Stimulated activated CD4-positive, alpha-beta T cell treated with anti-CD3 and anti-CD28 coated beads, Interleukin-1b, Interleukin-23, amount 100 ng/mL, for 24 hours (primary cell): ENCODE measurements around the gene TOP1.

Source experiments
- DNase-seq, 4 experiments: peaks; one replicate each; pipeline ENCODE4 v3.0.0-alpha.2; 2020; ENCODE audit warnings: low read depth in 4 of 4, low spot score in 1 of 4

Gene TOP1

DNA sequence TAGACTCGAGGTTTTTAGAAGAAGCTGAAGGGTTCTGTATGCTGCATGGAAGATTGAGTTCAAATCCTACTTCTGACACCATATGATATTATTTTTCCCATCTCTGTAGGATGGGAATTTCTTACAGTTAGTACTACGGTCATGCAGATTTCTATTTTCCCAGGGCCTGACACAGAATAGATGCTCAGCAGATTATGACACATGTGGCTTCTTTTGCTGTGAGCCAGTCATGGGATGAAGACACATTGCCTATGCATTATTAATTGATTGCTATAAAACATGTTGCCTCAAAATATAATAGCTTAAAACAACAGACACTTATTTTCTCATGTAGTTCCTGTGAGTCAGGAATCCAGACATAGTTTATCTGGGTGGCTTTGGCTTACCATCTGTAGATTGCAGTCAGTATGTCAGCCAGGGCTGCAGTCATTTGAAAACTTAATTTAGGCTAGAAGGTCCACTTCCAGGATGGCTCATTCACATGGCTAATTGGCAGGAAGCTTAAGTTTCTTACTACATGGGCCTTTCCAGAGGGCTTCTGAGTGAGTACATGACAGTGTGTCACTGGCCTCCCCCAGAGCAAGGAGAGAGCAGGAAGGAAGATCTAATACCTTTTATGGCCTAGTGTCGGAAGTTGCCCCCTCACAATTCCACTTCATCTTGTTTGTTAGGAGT, 29.5 kb downstream of the TOP1 start:
- no peak for DNase-seq

DNA sequence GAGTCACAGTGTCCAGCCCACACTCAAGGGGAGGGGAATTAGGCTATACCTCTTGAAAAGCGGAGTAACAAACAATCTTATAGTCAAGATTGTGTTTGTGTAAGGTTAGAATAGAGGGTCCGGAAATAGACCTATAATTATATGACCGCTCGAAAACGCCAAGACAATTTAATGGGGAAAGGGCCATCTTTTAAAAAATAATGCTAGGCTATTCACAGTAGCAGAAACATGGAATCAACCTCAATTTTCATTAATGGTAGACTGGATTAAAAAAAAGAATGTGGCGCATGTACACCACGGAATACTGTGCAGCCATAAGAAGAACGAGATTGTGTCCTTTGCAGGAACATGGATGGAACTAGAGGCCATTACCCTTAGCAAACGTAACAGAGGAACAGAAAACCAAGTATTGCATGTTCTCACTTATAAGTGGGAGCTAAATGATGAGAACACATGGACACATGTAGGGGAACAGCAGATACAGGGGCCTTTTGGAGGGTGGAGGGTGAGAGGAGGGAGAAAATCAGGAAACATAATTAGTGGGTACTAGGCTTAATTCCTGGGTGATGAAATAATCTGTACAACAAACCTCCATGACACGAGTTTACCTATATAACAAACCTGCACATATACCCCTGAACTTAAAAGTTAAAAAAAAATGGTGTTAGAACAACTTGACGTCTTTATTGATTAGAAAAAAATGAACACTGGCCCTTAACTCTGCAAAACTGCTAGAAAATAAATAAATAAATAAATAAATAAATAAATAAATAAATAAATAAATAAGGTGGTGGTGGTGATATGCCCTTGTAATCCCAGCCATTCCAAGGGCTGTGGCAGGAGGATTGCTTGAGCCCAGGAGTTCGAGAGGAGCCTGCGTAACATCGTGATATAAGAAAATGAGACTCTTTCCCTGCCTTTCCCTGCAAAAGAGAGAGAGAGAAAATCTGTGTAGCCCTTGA, 30.3 kb downstream of the TOP1 start:
- DNase-seq, result no peak

DNA sequence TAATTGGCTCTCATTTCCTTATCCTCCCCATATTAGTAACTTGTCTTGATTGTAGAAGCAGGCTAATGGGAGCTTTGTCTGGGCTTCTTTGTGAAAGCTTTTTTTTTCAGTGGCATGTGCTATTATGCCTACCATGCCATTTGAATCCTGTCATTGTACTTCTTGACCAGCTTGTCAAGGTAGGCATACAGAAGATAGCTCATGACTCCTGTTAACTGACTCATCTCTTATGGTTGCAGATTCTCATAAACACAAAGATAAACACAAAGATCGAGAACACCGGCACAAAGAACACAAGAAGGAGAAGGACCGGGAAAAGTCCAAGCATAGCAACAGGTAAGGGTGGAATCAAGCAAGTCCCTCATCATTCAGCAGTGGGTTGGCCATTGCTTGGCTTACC, 32.5 kb downstream of the TOP1 start:
- DNase-seq, result no peak

DNA sequence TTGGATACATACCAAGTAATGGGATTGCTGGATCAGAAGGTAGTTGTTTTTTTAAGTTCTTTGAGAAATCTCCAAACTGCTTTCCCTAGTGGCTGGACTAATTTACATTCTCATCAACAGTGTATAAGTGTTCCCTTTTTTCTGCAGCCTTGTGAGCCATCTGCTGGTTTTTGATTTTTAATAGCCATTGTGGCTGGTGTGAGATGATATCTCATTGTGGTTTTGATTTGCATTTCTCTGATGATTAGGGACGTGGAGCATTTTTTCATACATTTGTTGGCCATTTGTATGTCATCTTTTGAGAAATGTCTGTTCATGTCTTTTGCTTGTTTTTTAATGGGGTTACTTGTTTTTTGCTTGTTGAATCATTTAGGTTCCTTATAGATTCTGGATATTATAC, 34.8 kb downstream of the TOP1 start:
- no peak for DNase-seq

DNA sequence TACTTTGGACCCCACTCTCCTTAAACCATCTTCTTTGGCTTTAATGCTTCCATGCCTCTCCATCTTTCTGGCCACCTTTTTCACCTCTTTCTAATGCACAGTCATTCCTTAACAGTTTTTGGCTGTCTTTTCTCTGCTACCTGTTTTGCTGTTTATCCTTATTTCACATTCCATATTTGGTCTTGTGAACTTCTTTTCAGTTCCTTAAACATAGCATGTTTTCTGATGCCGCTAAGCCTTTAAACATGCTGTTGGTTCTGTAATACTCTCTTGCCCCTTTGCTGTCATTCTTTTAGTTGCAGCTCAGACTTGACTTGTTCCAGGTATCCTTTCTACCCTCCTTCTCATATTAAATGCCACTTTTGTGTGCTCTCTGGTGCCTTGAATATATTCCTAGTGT, 35.8 kb downstream of the TOP1 start:
- no peak for DNase-seq

DNA sequence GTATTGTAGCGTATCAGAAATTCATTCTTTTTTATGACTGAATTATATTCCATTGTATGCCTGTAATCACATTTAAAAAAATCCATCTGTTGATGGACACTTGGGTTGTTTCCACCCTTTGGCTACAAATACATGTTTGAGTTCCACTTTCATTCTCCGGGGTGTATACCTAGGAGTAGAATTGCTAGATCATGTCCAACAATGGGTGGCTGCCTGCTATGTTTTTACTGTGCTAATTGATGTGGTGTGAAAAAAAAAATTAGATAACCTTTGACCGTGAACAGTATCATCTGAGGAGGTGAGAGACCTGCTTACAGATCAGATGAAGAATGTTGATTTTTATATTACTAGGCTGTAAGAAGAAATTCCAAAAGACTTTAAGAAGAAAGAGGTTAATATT, 37.1 kb downstream of the TOP1 start:
- no peak for DNase-seq

DNA sequence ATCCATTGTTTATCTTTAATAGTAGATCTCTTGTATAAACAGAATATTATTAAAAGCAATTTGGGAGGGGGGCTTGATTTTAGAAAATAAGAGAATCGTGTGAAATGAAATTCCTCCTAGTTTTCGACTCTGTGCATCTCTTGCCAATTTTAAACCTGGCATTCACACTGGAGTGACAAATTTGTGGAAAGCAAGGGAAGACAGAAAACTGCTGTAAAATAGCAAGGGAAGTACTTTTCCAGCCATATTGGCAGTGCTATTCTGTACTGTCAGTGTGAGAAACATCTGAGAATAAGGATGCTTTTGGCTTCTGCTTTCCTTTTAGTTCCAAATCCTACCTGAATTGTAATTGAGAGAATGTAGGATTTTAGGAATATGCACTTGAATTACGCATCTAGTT, 40.2 kb downstream of the TOP1 start:
- DNase-seq, result no peak

DNA sequence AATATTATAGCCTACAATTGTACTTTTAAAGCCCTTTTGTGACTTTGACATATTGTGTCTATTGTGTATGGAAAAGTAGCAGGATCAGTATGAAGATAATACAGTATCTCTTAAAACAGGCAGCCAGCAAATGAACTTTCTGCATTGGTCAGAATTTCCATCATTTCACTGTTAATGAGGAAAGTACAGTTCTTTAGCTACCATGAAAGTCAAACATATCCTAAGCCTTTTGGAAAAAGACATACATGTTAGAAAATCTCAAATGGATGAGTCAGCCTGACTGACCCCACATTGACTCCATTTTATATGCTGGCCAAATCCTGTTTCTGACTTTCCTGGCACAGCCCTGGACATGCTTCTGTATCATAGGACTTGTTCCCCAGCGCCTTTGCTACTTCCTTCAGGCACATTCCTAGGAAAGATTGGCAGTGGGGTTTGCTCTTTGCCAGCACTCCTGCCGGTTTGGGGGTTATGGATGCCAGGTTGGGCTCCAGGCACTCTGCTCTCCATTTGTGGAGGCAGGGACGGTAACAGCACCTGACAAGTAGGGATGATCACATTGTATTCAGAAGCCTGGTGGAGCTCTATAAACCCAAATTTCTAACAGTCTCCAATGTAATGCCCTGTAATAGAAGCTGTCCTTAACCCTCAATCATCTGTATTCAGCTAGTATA, 43.7 kb downstream of the TOP1 start:
- no peak for DNase-seq

DNA sequence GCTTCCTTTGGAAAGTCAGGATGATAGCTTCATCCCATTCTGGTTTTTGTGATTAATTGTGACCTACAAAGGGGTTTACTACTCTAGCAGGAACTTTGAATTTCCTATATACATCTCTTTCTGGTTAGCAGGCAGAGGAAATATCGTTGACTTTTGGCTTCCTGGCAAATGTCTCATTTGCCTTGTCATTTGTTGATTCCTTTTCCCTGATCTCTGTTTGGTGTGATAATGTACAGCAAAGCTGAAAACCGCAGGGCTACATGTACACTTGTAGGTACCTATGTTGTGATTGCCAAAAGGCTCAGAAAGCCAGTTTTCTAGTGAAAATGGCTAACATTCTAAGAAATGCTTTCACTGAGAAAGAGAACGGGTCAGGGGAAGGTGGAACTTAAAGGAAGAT, 44.3 kb downstream of the TOP1 start:
- DNase-seq, result no peak

DNA sequence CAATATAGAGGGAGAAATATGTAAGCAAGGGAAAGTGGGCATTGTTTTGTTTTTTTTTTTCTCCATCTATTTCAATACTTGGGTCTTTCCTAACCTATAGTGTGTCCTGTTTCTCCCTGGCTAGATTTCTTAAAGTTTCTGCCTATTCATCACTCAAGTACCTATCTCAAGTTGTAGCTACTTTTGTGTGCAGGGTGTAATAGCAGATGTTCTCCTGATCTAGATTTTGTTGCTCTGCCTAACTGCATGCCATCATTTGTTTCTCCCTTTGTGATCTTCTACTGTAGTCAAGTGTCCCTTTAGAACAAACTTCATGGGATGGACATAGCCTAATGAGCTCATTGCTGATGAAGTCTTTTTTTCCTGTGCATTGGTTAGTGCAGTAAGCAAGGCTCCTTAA, 45.8 kb downstream of the TOP1 start:
- no peak for DNase-seq

DNA sequence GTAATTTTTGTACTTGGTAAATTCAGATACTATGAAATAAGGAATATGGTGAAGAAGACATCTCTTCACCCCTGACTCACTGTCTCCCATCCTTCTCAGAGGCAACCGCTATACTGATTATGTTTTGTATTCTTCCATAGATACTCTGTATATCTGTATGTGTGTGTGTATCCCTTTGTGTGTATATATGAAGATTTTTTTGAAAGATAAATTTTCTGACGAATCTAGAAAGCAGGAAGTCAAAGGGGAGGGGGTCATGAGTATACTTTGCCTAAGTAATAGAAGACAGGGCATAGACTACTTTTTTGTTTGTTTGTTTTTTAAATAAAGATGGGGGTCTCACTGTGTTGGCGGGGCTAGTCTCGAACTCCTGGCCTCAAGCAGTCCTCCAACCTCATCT, 48.2 kb downstream of the TOP1 start:
- DNase-seq, result no peak

DNA sequence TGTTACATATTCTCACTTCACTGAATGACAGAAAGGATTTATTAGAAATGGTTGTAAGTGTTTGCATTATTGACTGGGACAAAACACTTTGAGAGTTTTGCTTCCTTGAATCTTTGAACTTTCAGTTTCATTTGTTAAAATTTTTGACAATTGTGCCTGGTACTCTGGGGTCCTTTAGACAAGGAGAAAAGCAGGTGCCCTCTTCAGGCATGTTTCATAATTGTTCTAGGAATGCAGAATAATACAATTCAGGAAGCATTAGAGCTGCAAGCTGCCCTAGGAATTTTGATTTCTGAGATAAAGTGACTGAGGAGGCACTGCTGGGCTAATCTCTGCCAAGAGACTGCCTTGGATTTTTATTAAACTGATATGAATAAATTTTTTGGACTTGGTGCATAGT, 49.7 kb downstream of the TOP1 start:
- DNase-seq, result no peak

DNA sequence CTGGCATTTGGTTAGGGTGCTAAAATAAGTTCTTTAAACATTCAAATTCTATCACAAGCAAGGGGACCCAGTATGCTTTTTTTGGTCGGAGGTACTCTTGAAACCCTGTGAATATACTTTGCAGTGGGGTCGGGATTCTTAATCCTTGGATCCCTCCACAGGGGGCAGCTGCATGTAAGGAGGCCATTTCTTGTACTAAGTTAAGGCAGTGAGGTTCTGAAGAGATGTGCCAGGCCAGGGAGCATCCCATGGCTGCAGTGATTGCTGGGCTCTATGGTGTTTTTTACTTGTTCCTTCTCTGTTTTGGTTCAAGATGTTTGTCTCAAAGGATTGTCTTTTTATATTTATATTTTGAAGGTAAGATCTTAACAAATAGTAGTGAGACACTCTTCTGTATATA, 50.4 kb downstream of the TOP1 start:
- DNase-seq, result no peak

DNA sequence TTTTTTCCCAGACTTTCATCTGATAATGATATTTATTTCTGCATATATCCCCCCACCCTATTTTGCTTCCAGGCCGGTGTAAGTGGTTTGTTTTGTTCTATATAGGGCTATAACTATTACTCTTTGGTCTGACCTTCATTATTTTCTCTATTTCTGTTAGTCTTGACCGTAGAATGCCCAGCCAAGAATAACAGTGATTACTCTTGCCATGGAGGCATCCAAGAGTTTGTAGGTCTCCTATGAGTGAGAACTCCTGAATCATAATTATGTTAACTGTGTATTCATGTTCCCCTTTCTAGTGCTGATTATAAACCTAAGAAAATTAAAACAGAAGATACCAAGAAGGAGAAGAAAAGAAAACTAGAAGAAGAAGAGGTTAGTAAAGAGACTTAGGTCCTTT, 52.2 kb downstream of the TOP1 start:
- no peak for DNase-seq

DNA sequence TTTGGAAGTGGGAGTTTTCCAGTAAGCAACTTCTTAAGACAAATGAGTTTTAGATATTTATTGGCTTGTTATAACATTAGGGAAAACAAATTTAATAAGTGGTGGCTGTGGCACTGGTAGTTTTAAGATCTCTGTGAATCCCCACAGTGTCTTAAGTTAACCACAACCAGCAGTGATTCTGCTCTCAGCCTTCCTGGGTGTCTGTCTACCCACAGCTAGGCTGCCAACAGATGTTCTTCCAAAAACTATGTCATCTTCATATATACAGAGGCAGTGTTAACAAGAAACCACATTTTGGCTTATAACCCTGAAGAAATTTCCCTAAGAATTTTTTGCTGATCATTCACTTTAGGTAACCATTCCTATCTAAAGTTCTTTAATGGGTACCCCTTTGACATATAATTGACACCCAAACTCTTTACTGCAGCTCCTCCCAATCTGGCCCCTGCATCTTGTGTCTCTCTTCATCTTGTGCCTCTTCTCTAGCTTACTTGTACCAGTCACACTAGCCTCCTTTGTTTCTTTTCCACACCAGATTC, 52.7 kb downstream of the TOP1 start:
- DNase-seq, result no peak

DNA sequence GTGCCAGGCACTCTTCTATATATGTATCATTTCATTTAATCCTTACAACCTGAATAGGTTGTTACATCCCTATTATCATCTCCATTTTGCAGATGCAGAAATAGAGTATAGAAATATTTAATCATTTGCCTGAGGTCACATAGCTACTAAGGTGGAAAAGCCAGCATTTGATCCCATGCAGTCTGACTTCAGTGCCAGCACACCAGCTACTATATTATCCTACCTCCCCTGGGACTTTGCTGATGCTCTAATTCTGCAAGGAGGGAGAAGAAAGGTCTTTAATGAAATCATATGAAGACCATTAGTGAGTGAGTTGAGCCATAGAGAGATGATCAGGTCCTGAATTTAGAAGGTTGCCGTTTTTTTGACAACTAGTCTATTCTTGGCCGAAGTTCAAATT, 53.7 kb downstream of the TOP1 start:
- DNase-seq, result no peak

DNA sequence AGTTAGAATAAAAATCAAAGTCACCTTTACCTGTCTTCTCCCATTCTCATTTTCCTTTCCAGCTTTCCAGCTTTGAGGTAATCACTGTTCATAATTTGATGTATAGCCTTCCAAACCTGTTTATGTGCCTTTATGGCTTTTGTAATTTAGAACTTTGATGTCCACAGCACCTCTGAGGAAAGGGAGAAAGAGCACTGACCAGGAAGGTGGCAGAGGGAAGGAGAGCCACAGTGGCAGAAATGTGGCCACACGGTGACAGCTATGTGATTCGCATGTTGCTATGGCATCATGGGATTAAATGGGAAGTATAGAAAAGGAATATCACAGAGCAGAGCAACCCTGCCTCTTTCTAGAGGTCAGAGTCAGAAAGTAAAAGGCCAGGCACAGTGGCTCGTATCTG, 57.0 kb downstream of the TOP1 start:
- no peak for DNase-seq

DNA sequence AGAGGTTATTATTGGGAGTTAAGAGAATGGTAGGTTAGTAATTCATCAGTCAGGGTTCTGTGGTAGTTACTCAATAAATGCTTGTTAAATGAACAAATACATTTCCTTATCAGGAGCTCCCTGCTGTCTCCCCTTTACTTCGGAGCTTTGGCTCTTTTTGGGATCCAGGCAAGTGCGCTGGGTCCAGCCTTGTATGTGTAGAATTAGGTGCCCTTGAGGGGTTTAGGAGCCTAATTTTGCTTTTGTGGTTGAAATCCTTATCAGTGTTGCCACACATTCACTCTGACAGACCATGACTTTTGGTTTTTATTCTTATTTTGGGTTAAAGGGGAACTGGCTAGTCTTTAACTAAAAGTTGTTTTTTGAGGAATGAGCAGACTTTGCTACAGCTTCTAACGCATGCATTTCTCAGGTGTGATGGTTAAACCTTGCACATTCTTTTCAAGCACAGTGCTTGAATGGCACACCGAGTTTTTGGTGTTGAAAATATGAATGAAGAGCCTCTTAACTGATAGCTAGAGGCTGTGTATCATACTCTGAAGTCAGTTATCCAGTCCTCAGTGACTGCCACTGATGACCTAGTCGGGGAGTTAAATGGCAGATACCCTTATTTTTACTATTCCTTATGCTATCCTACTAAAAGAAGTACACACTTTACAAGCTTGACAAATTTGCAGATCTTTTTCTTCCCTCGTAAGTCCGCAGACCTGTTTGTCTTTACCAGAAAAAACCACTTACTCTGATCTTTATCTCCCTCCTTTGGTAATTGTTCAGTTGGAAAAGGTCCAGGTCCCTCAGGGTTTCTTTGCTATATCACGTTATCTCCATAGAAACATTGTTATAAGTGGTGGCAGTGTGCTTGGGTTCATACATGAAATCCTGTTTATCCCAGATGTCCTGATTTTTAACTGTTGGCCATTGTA, 58.0 kb downstream of the TOP1 start:
- no peak for DNase-seq

DNA sequence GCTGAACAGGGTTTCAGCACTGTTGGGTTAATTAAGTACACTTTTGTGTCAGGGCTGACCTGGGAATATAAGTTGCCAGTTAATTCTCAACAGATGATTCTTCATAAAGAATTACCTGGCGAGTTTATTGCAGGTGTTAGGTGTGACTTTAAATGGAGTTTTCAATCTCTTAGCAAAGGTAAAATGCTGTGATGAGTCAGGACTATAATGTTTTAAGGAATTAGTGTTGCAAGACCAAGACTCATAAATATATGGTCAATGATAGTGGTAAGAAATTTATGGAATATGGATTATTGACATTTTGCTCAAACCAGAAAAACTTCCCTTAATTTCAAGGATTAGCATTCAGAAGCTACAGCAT, 58.7 kb downstream of the TOP1 start:
- DNase-seq, result no peak

DNA sequence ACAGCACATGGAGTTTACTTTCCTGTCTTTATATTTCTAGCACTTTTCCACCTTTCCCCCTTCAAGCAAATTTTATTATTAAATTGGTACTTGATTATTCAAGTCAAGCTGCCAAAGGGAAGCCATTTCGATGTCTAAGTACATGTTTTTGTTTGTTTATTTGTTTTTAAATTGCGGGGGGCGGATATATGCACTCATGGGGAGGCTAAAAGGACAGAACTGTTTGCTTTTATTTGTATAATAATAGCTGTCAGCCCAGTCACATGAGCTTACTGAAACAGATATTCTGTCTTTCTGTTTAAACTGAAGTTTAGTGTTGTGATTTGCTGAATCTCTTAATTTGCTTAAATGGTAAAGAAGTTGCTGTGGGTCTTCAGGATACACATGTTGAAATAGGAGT, 59.2 kb downstream of the TOP1 start:
- no peak for DNase-seq

DNA sequence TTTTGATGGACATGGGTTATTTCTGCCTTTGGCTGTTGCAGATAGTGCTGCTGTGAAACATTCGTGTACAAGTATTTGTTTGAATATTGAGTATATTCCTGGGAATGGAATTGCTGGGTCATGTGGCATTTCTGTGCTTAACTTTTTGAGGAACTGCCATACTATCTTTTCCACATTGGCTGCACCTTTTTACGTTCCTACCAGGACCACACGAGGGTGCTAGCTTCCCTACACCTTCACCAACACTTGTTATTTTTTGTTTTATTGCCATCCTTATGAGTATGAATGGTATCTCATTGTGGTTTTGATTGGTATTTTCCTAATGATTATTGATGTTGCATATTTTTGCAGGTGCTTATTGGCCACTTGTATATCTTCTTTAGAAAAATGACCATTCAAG, 60.9 kb downstream of the TOP1 start:
- DNase-seq, result no peak
